ENCODE results near the gene CYP1B1. TPM values are rescaled to one million over a fixed set of nuclear protein-coding genes. Genes with fewer than 3 reads are reported as not detected.

CYP1B1 gene
- total RNA-seq, 1 experiment from 2014 or later: 2.6 TPM

- TF ChIP-seq, protein P1, sequence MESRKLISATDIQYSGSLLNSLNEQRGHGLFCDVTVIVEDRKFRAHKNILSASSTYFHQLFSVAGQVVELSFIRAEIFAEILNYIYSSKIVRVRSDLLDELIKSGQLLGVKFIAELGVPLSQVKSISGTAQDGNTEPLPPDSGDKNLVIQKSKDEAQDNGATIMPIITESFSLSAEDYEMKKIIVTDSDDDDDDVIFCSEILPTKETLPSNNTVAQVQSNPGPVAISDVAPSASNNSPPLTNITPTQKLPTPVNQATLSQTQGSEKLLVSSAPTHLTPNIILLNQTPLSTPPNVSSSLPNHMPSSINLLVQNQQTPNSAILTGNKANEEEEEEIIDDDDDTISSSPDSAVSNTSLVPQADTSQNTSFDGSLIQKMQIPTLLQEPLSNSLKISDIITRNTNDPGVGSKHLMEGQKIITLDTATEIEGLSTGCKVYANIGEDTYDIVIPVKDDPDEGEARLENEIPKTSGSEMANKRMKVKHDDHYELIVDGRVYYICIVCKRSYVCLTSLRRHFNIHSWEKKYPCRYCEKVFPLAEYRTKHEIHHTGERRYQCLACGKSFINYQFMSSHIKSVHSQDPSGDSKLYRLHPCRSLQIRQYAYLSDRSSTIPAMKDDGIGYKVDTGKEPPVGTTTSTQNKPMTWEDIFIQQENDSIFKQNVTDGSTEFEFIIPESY (IDR thresholded peaks at IDR 0.05; ENCODE audit: extremely low read depth, insufficient replicate concordance, low read length): no peak
- no peak for TF ChIP-seq FOSL1 (IDR thresholded peaks at IDR 0.05; ENCODE audit: low read depth)
Measured at GRCh38 chr2:38105922-38106321, 30.0 kb upstream of the CYP1B1 start (continued).

GRCh38 chr2:38104598-38104997 lies 28.6 kb upstream of the CYP1B1 start:
- CTCF ChIA-PET: no interaction called here
- Histone ChIP-seq H4K20me1 (ENCODE audit: insufficient read depth) (no peaks in the 10 kb centered on the region), H3K9me2 (ENCODE audit: insufficient read depth) (no peaks in the 10 kb centered on the region), H3K79me2 (ENCODE audit: insufficient read depth, low read length) (no peaks in the 10 kb centered on the region), H2AFZ (ENCODE audit: low read depth, low read length, poor library complexity, severe bottlenecking) (no peak overlapping the region), H3K9ac (ENCODE audit: low read length) (no peak overlapping the region), H3K27ac (ENCODE audit: low read depth, low read length) (no peak overlapping the region), H3K36me3 (ENCODE audit: control insufficient read depth in 1 of 2, insufficient read depth in 2 of 2, low read length in 2 of 2) (no peaks in the 10 kb centered on the region), H3K4me2 (ENCODE audit: low read length) (no peak overlapping the region), H3K4me3 (replicated peaks in 1 of 2; ENCODE audit: low read depth in 1 of 2, low read length in 2 of 2) (no peak overlapping the region), H3K9me3 (ENCODE audit: control insufficient read depth in 1 of 2, insufficient read depth in 1 of 2, low read depth in 1 of 2, low read length in 2 of 2) (no peaks in the 10 kb centered on the region), H3K4me1 (ENCODE audit: control insufficient read depth in 1 of 2, insufficient read depth in 2 of 2, low read length in 2 of 2) (peaks cover 0 to 8% of the 10 kb centered on the region in 2 experiments; a peak in 2 of 4 replicates), H3K27me3 (ENCODE audit: insufficient read depth, low read length) (no peaks in the 10 kb centered on the region)
- POLR2A ChIA-PET: no interaction called here
- ATAC-seq: no peak
- intact Hi-C loops (cut with micrococcal nuclease): no loop called here
- TF ChIP-seq ELF1 (IDR thresholded peaks at IDR 0.05; ENCODE audit: borderline replicate concordance, low read depth) (no peak), FOSL1 (IDR thresholded peaks at IDR 0.05; ENCODE audit: low read depth) (no peak), EGR1 (IDR thresholded peaks at IDR 0.05; ENCODE audit: low read depth) (no peak), POLR2A (IDR thresholded peaks at IDR 0.05; ENCODE audit: borderline replicate concordance, extremely low read depth, insufficient read depth, insufficient read length) (no peak), YY1 (IDR thresholded peaks at IDR 0.05; ENCODE audit: extremely low read depth, insufficient replicate concordance, low read depth, low read length) (no peak), ZFX (IDR thresholded peaks at IDR 0.05) (no peak), REST (IDR thresholded peaks at IDR 0.05; ENCODE audit: low read depth) (no peak), POLR2AphosphoS5 (IDR thresholded peaks at IDR 0.05; ENCODE audit: low read depth, low read length) (no peak), EZH2phosphoT487 (IDR thresholded peaks at IDR 0.05; ENCODE audit: borderline replicate concordance) (no peak), EZH2 (IDR thresholded peaks at IDR 0.05) (no peak), JUND (IDR thresholded peaks at IDR 0.05) (no peak), SRF (IDR thresholded peaks at IDR 0.05; ENCODE audit: low read depth) (no peak), CBX3 (IDR thresholded peaks at IDR 0.05; ENCODE audit: low read depth) (no peak), ZNF274 (IDR thresholded peaks at IDR 0.05; ENCODE audit: low read depth, low read length) (no peak), SP1 (IDR thresholded peaks at IDR 0.05; ENCODE audit: low read depth) (no peak), CEBPB (IDR thresholded peaks at IDR 0.05; ENCODE audit: low read depth) (no peak), ATF3 (IDR thresholded peaks at IDR 0.05) (no peak)
- TF ChIP-seq, protein P2, sequence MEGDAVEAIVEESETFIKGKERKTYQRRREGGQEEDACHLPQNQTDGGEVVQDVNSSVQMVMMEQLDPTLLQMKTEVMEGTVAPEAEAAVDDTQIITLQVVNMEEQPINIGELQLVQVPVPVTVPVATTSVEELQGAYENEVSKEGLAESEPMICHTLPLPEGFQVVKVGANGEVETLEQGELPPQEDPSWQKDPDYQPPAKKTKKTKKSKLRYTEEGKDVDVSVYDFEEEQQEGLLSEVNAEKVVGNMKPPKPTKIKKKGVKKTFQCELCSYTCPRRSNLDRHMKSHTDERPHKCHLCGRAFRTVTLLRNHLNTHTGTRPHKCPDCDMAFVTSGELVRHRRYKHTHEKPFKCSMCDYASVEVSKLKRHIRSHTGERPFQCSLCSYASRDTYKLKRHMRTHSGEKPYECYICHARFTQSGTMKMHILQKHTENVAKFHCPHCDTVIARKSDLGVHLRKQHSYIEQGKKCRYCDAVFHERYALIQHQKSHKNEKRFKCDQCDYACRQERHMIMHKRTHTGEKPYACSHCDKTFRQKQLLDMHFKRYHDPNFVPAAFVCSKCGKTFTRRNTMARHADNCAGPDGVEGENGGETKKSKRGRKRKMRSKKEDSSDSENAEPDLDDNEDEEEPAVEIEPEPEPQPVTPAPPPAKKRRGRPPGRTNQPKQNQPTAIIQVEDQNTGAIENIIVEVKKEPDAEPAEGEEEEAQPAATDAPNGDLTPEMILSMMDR (IDR thresholded peaks at IDR 0.05 in 2 of 3, conservative IDR thresholded peaks at IDR 0.05 in 1 of 3; ENCODE audit: borderline replicate concordance in 1 of 3, insufficient read depth in 1 of 3, low read depth in 2 of 3, low read length in 2 of 3): no peak
- BruUV-seq (replicated peaks): no TSS peak
- RAD21 ChIA-PET (ENCODE audit: low non-redundant PET in 1 of 2, low total read pairs in 2 of 2, uncharacterized antibody in 2 of 2, unreplicated experiment in 2 of 2): no interaction called here
- no peak for DNase-seq (ENCODE audit: low read depth, low spot score)
